ENCODE data around the gene DENND2A.
"Not testable (repeated sequence)": the region's sequence is repeated elsewhere in the genome, so short reads cannot be mapped to it uniquely, and the experiment has no call there.

The DENND2A gene

DNA sequence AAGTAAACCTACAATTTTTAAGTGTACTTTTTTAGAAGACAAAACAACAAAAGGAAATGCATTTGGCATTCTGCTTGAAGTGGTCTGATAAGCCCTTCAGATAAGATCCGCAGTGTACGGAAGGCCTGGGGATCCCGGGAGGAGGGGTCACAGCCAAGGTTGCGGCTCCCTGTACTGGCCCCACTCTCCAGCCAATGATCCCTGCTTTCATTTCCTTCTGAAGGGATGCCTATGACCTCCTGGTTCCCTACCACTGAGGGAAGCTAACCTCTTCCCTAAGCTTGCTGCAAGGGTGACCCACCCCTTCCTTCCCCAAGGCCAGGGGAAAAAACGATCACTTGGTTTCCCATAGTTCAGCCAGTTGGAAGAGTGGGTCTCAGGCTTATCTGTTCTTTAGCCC lies 5.3 kb downstream of the DENND2A start:
- no peak for DNase-seq (ENCODE audit: low spot score)
- ChIA-PET POLR2A (ENCODE audit: low non-redundant PET) (no interaction called here), CTCF (interaction anchor here (1.3 kb wide), 1 partner anchor 117 kb away, joined by 4 read pairs; no protein-coding TSS in a partner anchor)
- TF ChIP-seq, protein P1, sequence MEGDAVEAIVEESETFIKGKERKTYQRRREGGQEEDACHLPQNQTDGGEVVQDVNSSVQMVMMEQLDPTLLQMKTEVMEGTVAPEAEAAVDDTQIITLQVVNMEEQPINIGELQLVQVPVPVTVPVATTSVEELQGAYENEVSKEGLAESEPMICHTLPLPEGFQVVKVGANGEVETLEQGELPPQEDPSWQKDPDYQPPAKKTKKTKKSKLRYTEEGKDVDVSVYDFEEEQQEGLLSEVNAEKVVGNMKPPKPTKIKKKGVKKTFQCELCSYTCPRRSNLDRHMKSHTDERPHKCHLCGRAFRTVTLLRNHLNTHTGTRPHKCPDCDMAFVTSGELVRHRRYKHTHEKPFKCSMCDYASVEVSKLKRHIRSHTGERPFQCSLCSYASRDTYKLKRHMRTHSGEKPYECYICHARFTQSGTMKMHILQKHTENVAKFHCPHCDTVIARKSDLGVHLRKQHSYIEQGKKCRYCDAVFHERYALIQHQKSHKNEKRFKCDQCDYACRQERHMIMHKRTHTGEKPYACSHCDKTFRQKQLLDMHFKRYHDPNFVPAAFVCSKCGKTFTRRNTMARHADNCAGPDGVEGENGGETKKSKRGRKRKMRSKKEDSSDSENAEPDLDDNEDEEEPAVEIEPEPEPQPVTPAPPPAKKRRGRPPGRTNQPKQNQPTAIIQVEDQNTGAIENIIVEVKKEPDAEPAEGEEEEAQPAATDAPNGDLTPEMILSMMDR (conservative IDR thresholded peaks at IDR 0.05; ENCODE audit: low read depth): no peak
- H3K27ac ChIP-seq: no peak overlapping the region

- ChIA-PET CTCF (interaction anchor here (0.6 kb wide), 1 partner anchor 43 kb away, joined by 3 read pairs; no protein-coding TSS in a partner anchor), POLR2A (ENCODE audit: low non-redundant PET) (no interaction called here)
- no peak for DNase-seq (ENCODE audit: low spot score)
- TF ChIP-seq, protein P1 (conservative IDR thresholded peaks at IDR 0.05; ENCODE audit: low read depth): no peak
- no peak overlapping the region for H3K27ac ChIP-seq
Measured at GRCh38 chr7:140631602-140632001, 9.0 kb downstream of the DENND2A start.

- TF ChIP-seq, protein P1 (conservative IDR thresholded peaks at IDR 0.05; ENCODE audit: low read depth): no peak
- H3K27ac ChIP-seq: no peak overlapping the region
- ChIA-PET POLR2A (ENCODE audit: low non-redundant PET) (no interaction called here), CTCF (no interaction called here)
- no peak for DNase-seq (ENCODE audit: low spot score)
Measured at GRCh38 chr7:140631021-140631420, 9.6 kb downstream of the DENND2A start.

DNA sequence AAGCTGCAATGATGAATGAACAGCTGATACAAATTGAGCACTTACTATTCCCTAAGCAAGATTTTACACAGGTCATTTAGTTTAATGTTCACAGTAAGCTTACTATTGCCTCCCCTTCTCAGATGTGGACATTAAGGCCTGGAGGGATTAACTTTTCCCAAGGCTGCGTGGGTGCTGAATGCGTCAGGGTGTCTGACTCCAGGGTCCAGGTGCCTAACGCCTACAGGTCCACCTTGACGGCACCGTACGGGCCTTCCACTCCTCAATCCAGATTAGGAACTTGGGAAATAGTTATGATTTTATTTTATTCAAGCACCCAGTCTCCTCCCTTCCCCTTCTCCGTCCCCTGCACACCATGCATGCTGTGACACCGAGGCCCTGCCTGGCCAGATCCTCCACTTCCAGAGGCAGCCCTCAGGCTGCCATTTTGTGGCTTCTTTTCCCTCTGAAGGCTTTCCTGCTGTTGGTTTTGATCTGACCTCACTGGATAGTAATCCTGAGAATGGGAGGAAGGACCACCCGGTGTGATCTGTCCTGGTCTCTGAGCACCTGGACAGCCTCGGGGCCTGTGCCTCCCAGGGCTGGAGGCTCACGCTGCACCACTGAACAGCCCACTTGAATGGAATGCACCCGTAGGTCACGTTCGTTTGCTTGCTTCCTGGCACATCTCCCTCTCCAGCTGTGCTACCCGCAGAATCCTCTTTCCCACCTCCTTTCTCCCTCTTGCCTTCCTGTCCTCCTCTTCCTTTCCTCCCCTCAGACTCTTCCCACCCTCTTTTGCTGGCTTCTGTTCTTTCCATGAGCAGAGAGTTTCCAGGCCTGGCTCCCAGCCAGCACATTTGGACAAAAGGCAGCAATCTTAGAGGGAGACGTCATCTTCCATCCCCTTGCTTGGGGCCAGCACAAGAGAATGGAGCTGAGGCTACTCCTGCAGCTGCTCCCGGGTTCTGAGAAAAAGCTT lies 14.4 kb downstream of the DENND2A start:
- TF ChIP-seq, protein P1 (conservative IDR thresholded peaks at IDR 0.05; ENCODE audit: low read depth): no peak
- POLR2A ChIA-PET (ENCODE audit: low non-redundant PET): no interaction called here
- peak; percentile 59 for DNase-seq (ENCODE audit: low spot score)
- peak overlapping the region; percentile 77 for H3K27ac ChIP-seq
- CTCF ChIA-PET: no interaction called here

DNA sequence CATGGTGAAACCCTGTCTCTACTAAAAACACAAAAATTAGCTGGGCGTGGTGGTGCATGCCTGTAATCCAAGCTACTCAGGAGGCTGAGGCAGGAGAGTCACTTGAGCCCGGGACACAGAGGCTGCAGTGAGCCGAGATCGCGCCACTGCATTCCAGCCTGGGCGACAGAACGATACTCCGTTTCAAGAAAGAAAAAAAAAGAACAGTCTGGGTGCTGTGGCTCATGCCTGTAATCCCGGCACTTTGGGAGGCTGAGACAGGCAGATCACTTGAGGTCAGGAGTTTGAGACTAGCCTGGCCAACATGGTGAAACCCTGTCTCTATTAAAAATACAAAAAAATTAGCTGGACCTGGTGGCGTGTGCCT lies 15.4 kb downstream of the DENND2A start:
- CTCF ChIA-PET; DNase-seq (ENCODE audit: low spot score); POLR2A ChIA-PET (ENCODE audit: low non-redundant PET); H3K27ac ChIP-seq: not testable (repeated sequence)

- ChIA-PET CTCF (no interaction called here), POLR2A (ENCODE audit: low non-redundant PET) (no interaction called here)
- peak overlapping the region; percentile 5; the same call in 1 of the 2 replicates for H3K27ac ChIP-seq
- no peak for DNase-seq (ENCODE audit: low spot score)
- TF ChIP-seq, protein P1 (conservative IDR thresholded peaks at IDR 0.05; ENCODE audit: low read depth): no peak
Measured at GRCh38 chr7:140624392-140625191, 16.0 kb downstream of the DENND2A start.

Data from RWPE1 (cell line).